ENCODE data around the gene NRL.
"Not testable (repeated sequence)": the region's sequence is repeated elsewhere in the genome, so short reads cannot be mapped to it uniquely, and the experiment has no call there.

Gene NRL

DNA sequence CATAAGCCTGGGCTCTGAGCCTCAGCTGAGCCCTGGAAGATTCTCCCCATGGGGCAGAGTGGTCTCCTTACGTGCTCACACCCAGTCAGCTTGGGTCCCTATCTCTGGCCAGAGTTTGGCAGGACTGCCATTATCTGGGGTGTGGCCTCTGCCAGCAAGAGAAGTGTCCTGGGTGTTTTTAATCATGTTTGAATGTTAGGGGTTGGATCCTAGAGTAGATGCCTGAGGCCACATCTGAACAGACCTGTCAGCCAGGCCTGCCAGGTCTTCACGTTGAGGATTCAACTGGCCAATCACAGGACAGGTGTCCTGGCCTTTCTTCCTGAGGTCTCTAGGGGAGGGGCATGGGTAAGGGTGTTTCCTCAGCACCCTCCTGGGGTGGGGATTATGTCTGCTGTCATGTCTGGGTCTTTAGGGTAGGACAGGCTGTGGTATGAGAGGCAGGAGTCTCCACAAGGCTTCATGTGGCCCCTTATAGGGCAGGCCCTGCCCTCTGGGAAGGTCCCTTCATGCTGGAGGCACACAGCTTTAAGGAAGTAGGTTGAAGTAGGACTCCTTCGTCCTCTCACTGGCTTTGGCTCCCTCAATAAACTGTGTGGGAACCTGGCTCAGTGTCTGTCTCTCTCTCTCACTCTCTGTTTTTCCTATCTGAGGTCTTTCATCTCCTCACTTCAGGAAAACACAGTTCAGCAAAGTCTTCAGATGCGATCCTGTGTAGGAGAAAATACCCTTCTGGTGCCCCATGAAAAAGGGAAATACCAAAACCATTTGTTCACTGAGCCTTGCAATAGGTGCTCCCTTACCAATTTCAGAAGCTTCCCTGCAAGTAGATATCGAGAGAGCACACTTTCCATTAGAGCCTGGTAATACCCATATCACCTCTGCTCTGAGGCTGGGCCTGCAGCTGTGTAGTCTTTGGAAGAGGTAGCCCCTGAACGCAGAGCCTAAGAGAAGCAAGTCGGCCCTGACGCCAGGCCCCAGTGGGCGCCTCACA lies 9.0 kb upstream of the NRL start:
- DNase-seq (ENCODE audit: low read depth, low spot score) = no peak

DNA sequence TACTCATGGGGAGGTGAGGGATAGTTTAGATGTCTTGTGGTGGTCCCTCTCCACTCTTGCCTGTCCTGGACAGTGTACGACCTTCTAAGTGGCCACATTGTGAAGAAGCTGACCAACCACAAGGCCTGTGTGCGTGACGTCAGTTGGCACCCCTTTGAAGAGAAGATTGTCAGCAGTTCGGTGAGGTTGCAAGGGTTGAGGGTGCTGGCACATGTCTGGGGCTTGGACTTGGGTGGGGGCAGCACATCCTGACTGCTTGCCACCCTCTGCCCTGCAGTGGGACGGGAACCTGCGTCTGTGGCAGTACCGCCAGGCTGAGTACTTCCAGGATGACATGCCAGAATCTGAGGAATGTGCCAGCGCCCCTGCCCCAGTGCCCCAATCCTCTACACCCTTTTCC lies 8.1 kb upstream of the NRL start:
- no peak for DNase-seq (ENCODE audit: low read depth, low spot score)

DNA sequence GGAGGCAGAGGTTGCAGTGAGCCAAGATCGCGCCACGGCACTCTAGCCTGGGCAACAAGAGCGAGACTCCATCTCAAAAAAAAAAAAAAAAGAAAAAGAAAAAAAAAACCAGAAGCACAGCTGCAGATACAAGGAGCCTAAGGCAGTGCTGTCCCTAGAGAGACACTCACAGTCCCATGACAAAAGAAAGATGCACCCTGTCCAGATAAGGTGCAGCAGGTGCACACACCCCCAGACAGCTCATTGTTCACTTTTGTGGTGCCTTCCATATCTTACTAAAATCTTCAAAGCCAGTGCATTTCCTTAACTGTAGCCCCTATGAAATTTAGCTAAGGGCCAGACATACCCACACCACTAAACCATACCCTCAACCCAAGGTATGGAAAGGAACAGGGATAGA lies 7.7 kb upstream of the NRL start:
- no peak for DNase-seq (ENCODE audit: low read depth, low spot score)

DNA sequence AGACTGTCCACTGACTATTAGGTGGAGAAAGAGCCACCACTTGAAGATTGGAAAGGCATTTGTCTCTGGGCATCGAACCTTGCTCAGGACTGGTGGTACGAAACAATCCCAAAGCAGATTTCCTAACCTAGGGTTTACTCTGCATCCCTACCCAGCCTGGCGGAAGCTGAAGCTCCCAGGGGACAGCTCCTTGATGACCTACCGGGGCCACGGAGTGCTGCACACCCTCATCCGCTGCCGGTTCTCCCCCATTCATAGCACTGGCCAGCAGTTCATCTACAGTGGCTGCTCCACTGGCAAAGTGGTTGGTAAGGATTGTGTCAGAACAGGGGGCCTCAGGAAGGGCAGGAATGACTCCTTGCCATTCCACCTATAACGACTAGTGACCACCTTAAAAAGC lies 6.5 kb upstream of the NRL start:
- DNase-seq (ENCODE audit: low read depth, low spot score) = no peak

DNA sequence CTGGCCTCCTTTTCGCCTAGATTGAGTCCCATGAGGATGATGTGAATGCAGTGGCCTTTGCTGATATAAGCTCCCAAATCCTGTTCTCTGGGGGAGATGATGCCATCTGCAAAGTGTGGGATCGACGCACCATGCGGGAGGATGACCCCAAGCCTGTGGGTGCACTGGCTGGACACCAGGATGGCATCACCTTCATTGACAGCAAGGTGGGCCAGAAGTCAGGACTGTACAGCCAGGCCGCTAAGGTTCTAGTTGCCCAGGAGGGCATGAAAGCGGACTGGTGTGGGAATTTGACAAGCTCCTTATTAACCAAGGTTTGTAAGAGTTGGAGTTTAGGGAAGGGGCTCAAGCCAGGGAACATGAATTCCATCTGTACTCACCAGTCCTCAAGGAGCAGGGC lies 4.9 kb upstream of the NRL start:
- DNase-seq (ENCODE audit: low read depth, low spot score) = no peak

DNA sequence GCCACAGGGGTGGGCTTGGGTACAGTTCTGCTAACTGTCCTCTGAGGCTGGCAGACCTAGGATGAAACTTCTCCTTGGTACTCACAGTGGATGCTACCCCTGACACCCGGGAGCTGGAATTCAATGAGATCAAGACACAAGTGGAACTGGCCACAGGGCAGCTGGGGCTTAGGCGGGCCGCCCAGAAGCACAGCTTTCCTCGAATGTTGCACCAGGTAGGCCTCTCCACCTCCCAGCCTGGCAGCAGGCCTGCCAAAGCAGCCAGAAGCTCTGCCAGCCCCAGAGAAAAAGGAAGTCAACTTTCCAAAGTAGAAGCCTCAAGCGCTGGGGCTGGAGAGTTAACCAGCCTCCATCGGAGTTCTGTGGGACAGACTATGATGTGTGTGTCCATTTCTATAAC lies 2.4 kb upstream of the NRL start:
- no peak for DNase-seq (ENCODE audit: low read depth, low spot score)

DNA sequence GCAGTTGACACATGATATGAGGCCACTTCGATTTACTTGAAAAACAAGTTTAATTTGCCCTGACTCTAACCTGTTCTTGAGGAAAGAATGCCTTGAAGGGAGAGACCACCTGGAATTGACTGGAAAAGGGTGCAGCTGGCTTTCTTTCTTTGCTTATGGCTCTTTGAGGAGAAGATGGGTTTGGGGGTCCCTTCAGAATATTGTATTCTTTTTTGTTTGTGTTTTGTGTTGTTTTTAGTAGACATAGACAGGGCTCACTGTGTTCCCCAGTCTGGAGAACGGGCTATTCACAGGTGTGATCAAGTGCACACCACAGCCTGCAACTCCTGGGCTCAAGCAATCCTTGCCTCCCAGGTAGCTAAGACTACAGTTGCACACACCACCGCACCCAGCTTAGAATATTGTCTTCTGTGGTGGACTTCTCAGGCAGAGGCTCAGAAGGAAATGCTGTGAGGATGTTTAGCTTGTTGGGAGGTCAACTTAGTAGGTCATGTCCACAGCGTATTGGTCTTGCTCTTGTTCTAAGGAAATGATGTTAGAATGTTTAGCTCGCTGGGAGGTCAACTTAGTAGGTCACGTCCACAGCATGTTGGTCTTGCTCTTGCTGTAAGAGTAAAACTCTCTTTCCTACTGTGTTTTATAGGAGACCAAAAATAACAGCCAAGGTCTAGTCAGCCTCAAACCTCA lies 1.5 kb upstream of the NRL start:
- no peak for DNase-seq (ENCODE audit: low read depth, low spot score)

DNA sequence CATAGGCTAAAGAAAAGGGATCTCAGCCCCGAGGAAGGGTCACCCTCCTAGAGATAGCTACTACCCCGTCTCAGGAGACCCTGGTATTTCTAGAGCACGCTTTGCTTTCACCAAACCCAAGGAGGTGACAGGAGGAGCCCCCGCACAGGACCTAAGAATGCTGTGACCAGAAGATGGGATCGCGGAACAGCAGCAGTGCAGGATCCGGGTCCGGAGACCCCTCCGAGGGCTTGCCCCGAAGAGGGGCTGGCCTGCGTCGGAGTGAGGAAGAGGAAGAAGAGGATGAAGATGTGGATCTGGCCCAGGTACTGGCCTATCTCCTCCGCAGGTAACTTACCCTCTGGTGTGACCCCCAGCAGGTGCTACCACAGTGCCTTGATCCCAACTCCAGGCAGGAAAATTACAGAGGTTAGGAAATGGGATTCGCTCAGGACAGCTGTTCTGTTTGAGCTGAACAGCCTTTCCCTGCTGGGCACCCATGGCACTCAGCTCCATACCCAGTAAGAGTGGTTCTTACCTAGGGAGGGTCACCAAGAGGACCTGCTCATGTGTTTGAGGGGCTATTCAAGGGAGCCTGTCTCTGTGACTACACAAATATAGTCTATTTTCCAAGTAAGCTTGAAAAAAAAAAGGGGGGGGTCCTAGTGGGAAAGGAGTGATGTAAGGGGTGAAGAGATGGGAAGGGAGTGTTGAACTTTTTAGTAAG lies 826 bp upstream of the NRL start:
- DNase-seq (ENCODE audit: low read depth, low spot score) = no peak

DNA sequence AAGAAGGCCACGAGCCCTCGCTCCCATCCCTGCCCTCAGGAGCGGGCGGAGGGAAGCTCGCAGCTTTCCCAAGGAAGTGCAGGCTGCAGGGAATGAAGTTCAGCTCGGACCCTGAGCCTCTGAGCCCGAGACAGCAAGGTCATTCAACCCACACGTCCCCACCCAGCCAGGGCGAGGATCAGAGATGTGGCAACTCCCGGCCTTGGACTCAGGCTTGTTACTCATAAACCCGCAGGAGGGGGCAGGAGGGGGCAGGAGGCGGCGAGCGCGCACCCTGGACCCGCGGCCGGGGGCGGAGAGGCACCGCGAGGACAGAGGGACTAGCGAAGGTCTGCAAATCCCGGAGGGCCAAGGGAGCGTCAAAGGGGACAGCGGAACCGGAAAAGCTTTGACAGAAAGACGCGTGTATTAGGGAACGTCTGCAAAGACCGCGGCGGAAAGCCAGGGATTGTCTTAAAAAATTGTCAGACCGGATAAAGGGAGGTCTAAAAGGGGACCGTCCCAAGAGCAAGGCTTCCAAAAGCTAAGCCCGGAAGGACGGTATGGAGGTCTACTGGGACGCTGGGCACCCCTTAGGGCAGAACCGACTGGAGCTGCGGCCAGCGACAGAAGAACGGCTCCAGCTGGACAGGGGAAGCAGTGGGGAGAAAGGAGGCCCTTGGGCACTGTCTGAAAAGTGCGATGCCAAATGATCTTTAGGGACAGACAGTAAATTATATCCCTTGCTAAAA lies 783 bp downstream of the NRL start:
- DNase-seq (ENCODE audit: low read depth, low spot score) = peak; percentile 66

DNA sequence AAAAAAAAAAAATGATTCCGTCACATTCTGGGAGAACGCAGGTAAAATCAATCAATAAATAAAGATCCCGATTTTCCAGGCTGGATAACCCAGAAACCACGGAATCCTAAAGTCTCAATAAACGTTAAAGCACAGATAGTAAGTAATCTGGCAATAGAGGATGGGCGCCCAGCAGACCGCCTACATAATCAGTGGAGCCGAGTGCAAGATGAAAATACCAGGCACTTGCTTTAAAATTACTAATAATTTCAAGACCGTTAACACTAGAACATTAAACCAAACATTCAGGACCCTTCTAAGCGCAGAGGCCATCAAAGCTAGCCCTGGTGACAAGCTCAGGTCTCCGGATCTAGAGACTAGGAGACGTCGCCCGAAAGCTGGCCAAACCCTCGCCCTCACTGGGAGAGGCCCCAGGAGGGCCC lies 1.4 kb downstream of the NRL start:
- DNase-seq (ENCODE audit: low read depth, low spot score) = no peak

DNA sequence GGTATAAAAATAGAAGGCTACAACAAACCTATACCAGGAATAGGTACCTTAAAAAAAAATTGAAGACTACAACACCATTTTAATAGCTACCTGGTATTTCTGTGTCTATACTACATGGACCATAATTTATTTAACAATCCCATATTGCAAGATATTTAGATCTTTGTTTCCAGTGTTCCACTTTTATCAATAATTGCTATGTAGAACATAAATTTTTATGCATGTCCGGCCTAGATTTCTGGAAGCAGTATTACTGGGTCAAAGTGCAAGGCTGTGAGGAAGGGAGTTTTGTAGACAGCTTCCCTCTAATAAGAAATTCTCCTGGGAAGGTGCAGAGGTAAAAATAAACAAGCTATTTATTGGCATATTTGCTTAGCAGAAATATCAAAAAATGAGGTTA lies 4.2 kb downstream of the NRL start:
- no peak for DNase-seq (ENCODE audit: low read depth, low spot score)

DNA sequence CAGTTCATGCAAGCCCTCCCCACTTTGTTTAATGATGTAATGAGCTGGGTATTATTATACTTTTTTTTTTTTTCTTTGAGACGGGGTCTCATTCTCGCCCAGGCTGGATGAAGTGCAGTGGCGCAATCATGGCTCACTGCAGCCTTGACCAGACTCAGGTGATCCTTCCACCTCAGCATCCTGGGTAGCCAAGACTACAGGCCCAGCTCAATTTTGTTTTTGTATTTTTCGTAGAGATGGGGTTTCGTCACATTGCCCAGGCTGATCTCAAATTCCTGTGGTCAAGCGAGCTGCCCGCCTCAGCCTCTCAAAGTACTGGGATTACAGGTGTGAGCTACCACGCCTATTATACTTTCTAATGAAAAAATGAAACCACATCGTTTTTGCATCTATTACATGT lies 4.7 kb downstream of the NRL start:
- DNase-seq (ENCODE audit: low read depth, low spot score) = no peak

DNA sequence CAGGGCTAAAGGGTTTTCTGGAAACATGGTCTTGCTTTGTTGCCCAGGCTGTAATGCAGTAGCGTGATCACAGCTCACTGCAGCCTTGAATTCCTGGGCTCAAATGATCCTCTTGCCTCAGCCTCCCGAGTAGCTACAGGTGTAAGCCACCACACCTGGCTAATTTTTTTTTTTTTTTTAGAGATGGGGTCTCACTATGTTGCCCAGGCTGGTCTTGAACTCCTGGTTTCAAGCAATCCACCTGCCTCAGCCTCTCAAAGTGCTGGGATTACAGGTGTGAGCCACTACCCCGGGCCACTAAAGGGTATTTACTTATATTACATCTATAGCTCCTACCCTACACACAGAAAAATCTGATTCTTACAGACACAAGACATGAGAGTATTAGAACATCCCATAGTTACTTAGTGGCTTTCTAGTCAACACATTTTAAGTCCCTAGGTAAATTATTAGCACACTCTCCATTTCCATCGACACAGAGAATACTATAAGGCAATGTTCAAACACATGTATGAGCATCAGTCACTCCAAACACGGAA lies 6.3 kb downstream of the NRL start:
- DNase-seq (ENCODE audit: low read depth, low spot score) = no peak

DNA sequence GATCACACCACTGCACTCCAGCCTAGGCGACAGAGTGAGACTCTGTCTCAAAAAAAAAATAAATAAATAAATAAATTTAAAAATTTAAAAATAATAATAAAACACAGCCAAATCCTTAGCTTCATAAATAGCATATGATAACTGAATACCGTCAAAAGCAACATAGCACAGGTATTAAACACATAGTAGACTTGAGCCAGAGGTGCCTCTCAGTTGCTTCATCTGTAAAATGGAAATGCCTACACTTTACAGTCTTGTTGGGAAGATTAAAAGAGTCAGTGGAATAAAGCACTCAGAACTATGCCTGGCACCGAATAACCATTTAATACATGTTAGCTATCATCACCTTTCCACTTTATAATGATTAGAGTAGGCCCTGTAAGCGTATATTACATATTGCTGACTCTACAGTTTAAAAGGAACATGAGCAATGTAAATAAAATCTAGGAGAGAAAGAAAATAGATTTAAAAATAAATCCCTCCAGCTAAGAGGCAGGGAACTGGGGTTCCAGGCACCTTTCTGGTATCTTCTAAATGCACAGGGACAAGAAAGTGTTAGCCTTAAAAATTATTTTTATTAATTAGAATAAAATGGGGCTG lies 8.0 kb downstream of the NRL start:
- DNase-seq (ENCODE audit: low read depth, low spot score) = no peak

DNA sequence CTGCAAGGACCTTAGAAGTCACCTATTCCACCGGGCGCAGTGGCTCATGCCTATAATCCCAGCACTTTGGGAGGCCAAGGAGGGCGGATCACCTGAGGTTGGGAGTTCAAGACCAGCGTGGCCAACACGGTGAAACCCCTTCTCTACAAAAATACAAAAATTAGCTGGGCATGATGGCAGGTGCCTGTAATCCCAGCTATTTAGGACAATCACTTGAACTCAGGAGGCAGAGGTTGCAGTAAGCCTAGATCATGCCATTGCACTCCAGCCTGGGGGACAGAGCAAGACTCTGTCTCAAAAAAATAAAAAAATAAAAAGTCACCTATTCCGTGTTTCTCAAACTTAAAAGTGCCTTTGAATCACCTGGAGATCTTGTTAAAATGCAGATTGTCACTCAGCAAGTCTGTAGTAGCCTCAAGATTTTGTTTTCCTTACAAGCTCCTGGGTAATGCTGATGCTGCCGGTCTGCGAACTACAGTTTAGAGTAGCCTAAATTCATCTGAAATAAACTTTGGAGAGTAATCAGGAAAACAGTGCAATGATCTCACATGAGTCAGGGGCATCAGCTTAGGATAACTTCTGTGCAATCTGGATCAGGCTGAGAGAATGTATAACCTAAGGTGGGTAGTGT lies 9.0 kb downstream of the NRL start:
- not testable (repeated sequence) for DNase-seq (ENCODE audit: low read depth, low spot score)

DNA sequence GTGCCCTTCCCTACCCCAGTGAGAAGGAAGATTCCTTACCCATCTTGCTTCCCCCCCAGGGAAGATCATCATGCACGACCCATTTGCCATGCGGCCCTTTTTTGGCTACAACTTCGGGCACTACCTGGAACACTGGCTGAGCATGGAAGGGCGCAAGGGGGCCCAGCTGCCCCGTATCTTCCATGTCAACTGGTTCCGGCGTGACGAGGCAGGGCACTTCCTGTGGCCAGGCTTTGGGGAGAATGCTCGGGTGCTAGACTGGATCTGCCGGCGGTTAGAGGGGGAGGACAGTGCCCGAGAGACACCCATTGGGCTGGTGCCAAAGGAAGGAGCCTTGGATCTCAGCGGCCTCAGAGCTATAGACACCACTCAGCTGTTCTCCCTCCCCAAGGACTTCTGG lies 11.3 kb downstream of the NRL start:
- no peak for DNase-seq (ENCODE audit: low read depth, low spot score)

DNA sequence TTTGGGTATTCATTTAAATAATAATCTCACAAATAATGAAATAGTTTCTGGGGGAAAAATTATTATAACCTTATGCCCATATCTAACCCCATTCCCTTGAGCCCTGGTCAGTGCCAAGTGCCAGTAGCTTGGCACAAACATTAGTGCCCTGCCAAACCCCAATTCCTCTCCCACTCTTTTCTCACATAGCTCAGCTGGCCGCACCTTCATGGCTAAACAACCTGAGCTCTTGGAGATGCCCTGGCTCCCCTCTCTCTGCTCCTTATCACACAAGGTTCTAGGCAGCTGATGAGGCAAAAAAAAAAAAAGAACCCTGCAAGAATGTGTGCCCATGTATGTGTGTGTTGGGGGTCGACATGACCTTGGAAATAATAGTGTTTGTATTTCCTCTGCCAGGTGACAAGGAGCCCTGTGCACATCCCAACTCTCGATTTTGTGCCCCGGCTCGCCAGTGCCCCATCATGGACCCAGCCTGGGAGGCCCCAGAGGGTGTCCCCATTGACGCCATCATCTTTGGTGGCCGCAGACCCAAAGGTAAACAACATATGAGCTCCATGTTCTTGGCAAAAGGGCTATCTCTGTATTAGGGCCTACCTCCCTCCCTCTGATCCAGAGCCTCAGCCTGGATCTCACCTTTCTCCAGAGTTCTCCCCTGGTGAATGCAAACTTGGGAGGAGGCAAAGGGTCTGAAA lies 12.2 kb downstream of the NRL start:
- DNase-seq (ENCODE audit: low read depth, low spot score) = no peak

DNA sequence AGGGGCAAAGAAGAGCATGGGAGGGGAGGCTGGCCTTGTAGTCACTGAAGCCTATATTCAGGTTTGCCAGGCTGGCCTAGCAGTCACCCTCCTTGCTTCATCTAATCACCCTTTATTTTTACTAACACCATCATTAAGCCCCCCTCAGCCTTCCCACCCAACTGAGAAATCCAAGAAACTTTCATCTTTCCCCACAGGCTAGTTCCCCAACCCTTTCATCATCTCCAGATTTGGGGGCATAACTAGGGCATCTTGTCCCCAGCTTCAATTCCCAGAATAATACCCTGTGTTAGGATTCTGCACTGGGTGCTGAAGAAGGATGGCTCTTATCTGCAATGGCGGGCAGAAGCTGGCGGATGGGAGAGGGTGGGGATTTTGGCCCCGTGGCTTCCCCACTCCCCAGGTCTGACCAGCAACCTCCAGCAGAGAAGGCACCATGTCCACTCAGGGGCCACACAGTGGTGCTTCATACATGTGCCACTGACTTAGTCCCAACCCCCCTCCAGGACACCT lies 13.7 kb downstream of the NRL start:
- DNase-seq (ENCODE audit: low read depth, low spot score) = no peak

DNA sequence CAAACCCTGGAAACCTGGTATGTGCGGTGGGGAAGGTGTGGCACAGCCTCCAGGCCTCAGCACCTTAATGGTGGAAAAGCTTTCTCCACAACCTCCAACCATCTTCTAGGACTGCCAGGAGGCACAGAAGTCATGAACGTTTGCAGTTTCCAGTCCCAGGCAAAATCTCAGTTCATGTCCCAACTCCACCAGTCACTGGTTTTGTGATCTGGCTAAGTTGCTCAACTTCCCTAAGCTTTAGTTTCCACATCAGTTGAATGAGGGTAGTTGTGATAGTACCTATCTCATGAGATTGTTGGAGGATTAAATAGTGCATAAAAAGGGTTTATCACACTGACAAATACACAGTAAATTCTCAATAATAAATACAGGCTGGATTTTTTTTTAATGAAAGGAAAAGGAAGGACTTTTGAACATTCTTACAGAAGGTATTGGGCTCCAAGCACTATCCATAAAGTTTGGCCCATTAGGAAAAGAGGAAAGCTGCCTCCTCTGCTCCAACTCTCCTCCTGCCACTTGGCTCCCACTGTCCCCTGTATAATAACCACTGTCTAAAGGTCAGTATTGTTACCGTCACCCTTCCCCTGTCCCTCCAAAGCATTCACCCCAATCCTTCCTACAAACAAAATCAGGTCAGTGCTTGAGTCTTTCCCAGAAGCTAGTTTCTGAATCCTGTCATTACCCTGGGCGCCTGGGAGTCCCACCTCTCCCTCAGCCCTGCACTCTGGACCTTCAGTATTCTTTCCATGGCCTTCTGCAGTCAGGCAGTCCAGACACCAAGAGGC lies 14.4 kb downstream of the NRL start:
- no peak for DNase-seq (ENCODE audit: low read depth, low spot score)
